DOHH2 (cell line): ENCODE measurements around the gene AFF1.

Source experiments
- H3F3A ChIP-seq: fragments of 200-600 bp; sonication (generic), shearing (Covaris generic); 2 replicates; pipeline ENCODE4 v1.6.0; 2016; ENCODE audit warnings: antibody characterized with exemption, mild to moderate bottlenecking; ENCODE audit not compliant: control insufficient read depth, insufficient read depth
- H3K27ac ChIP-seq: fragments of 200-600 bp; sonication (generic); 2 replicates; pipeline ENCODE4 v1.5.1; 2014; ENCODE audit warnings: low read depth, mild to moderate bottlenecking, low read length, moderate library complexity
- H3K27me3 ChIP-seq: fragments of 200-600 bp; sonication (generic); 2 replicates; pipeline ENCODE4 v1.6.1; 2014; ENCODE audit warnings: mild to moderate bottlenecking, low read length, mixed read lengths; ENCODE audit not compliant: control insufficient read depth
- H3K36me3 ChIP-seq: fragments of 200-600 bp; sonication (generic); 2 replicates; pipeline ENCODE4 v1.6.1; 2014; ENCODE audit warnings: mild to moderate bottlenecking, low read length, moderate library complexity, mixed read lengths; ENCODE audit not compliant: control insufficient read depth
- H3K4me1 ChIP-seq: fragments of 200-600 bp; sonication (generic); 2 replicates; pipeline ENCODE4 v1.6.1; 2014; ENCODE audit warnings: mild to moderate bottlenecking, low read length, mixed read lengths; ENCODE audit not compliant: control insufficient read depth
- H3K4me2 ChIP-seq: fragments of 200-600 bp; sonication (generic); 2 replicates; pipeline ENCODE4 v1.6.0; 2014; ENCODE audit warnings: mild to moderate bottlenecking, low read length, moderate library complexity
- H3K4me3 ChIP-seq: fragments of 200-600 bp; sonication (generic); 2 replicates; pipeline ENCODE4 v1.5.1; 2014; ENCODE audit warnings: mild to moderate bottlenecking, low read length, mixed read lengths
- H3K79me2 ChIP-seq: fragments of 200-600 bp; sonication (generic); 2 replicates; pipeline ENCODE4 v1.6.1; 2014; ENCODE audit warnings: mild to moderate bottlenecking, low read length, mixed read lengths; ENCODE audit not compliant: control insufficient read depth
- H3K9me2 ChIP-seq: fragments of 200-600 bp; sonication (generic); replicated peaks from 2 replicates; pipeline ENCODE4 v1.6.1; 2014; ENCODE audit warnings: mild to moderate bottlenecking, low read length, mixed read lengths; ENCODE audit not compliant: control insufficient read depth
- H3K9me3 ChIP-seq: fragments of 200-600 bp; sonication (generic); 2 replicates; pipeline ENCODE4 v1.6.1; 2014; ENCODE audit warnings: antibody characterized with exemption, low read length, mixed read lengths; ENCODE audit not compliant: control insufficient read depth, insufficient read depth
- H4K20me1 ChIP-seq: fragments of 200-600 bp; sonication (generic); 2 replicates; pipeline ENCODE4 v1.6.0; 2014; ENCODE audit warnings: low read depth, mild to moderate bottlenecking, antibody characterized with exemption, low read length, moderate library complexity; ENCODE audit not compliant: control insufficient read depth, insufficient read depth
- EZH2phosphoT487 ChIP-seq: fragments of 200-600 bp; sonication (generic); IDR thresholded peaks from 2 replicates; pipeline ENCODE4 v1.6.1; 2017; ENCODE audit warnings: borderline replicate concordance, mild to moderate bottlenecking, antibody characterized with exemption, low read length, moderate library complexity, mixed read lengths
- TF ChIP-seq, protein P1 (sequence below): fragments of 200-600 bp; sonication (generic); IDR thresholded peaks from one replicate; pipeline ENCODE4 v1.5.1; 2014; ENCODE audit warnings: antibody characterized with exemption, mild to moderate bottlenecking, low read depth, low read length; ENCODE audit not compliant: poor library complexity, severe bottlenecking

Gene AFF1

DNA sequence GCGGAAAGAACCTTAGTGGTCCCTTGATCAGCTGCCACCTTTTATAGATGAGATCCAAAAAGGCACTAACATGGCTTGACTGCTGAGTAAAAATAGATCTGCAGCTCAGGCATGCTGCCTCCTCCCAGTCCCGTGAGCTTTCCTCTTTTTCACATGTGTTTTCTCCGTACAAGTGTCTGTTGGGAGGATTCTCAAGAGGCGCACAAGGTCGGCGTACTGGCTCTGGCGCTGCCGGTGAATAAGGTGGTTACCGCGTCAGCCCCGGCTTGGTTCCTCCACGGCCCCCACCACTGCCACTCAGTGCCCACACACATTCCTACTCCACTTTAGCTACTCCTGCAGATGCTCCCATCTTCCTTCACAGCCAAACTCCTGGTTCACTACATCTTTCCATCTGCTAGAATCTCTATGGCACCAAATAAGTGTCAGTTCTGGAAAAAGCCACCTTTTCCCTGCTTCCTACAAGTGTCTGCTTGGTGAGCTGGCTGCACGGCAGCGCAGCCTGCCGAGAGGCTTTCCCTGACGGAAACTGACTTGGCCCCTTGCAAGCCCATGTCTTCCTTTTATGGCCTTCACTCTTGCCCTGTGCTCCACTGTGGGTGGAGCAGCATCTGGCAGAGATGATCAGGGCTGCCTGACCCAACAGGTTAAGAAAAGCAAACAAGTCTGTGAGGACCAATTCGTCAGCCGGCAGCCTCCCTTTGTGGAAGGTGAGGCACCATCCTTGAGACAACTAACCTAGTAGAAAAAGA, 185.8 kb downstream of the AFF1 start:
- no peak overlapping the region for H3K4me2 ChIP-seq
- H3K9me2 ChIP-seq = no peaks in the 10 kb centered on the region
- no peaks in the 10 kb centered on the region for H4K20me1 ChIP-seq
- no peaks in the 10 kb centered on the region for H3K79me2 ChIP-seq
- no peaks in the 10 kb centered on the region for H3F3A ChIP-seq
- 0 out of 2 replicates have a peak, but pooled peaks cover 3% of the 10 kb centered on the region for H3K36me3 ChIP-seq
- no peak for TF ChIP-seq EZH2phosphoT487
- TF ChIP-seq, protein P1, sequence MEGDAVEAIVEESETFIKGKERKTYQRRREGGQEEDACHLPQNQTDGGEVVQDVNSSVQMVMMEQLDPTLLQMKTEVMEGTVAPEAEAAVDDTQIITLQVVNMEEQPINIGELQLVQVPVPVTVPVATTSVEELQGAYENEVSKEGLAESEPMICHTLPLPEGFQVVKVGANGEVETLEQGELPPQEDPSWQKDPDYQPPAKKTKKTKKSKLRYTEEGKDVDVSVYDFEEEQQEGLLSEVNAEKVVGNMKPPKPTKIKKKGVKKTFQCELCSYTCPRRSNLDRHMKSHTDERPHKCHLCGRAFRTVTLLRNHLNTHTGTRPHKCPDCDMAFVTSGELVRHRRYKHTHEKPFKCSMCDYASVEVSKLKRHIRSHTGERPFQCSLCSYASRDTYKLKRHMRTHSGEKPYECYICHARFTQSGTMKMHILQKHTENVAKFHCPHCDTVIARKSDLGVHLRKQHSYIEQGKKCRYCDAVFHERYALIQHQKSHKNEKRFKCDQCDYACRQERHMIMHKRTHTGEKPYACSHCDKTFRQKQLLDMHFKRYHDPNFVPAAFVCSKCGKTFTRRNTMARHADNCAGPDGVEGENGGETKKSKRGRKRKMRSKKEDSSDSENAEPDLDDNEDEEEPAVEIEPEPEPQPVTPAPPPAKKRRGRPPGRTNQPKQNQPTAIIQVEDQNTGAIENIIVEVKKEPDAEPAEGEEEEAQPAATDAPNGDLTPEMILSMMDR = no peak
- H3K4me3 ChIP-seq = no peak overlapping the region
- no peaks in the 10 kb centered on the region for H3K9me3 ChIP-seq
- H3K4me1 ChIP-seq = 0 out of 2 replicates have a peak, but pooled peaks cover 4% of the 10 kb centered on the region
- H3K27me3 ChIP-seq = no peaks in the 10 kb centered on the region
- H3K27ac ChIP-seq = no peak overlapping the region

DNA sequence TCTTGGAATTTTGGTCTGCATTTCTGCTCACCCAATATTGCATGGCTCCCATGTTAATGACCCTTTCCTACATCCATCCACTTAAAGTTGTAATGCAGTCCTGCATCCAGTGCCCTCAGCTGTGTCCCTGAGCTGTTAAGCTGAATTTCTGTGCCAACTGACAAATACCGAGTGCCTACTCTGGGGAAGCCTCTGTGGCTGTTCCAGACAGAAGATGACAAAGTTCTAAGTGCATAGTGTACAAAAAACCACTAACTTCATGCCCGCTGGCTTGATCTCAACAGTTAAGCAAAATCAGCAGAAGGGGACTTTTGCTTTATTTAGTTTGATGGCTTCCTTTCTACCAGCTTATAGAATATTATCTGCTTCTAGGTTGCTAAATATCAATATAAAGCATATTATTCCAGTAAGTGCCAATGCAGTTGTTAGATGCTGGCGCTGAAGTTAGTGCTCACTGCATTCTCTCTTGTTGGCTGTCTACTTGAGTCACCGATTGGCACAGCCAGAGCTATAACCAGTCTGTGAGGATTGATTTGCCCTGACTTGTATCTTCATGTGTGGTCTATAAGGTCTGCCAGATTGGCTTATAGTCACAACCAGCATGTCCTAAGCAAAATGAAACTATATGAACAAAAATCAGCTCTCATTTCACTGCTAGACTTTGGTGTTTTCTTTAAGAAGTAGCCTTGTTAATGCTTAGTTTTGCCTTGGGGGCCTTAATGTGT, 186.7 kb downstream of the AFF1 start:
- no peaks in the 10 kb centered on the region for H3K79me2 ChIP-seq
- H3F3A ChIP-seq = no peaks in the 10 kb centered on the region
- H3K27ac ChIP-seq = no peak overlapping the region
- no peaks in the 10 kb centered on the region for H3K9me2 ChIP-seq
- no peak for TF ChIP-seq EZH2phosphoT487
- TF ChIP-seq, protein P1 = no peak
- no peaks in the 10 kb centered on the region for H3K27me3 ChIP-seq
- H4K20me1 ChIP-seq = no peaks in the 10 kb centered on the region
- 0 out of 2 replicates have a peak, but pooled peaks cover 4% of the 10 kb centered on the region for H3K4me1 ChIP-seq
- no peaks in the 10 kb centered on the region for H3K9me3 ChIP-seq
- H3K4me3 ChIP-seq = no peak overlapping the region
- 0 out of 2 replicates have a peak, but pooled peaks cover 3% of the 10 kb centered on the region for H3K36me3 ChIP-seq
- no peak overlapping the region for H3K4me2 ChIP-seq

DNA sequence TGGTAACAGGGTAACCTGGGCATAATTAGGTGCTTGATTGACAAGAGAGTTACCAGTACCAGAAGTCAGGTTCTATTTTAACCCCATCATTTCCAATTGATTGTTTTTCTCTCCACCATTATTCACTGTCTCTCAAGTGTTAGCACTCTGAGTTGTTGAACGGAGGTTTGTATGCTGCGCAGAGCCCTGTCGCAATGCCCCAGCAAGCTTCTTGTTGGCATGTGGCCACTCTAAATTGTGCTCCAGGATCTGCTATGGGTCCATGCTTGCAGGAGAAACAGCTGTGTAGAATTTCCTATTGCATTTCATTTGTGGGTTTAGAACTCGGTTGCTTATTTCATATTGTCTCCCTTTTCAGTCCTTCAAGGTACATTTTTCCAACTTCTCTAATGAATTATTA, 187.4 kb downstream of the AFF1 start:
- Histone ChIP-seq H3K9me3 (no peaks in the 10 kb centered on the region), H3K79me2 (no peaks in the 10 kb centered on the region), H3K36me3 (0 out of 2 replicates have a peak, but pooled peaks cover 3% of the 10 kb centered on the region), H3K4me3 (no peak overlapping the region), H3F3A (no peaks in the 10 kb centered on the region), H3K27me3 (no peaks in the 10 kb centered on the region), H3K27ac (no peak overlapping the region), H3K4me2 (no peak overlapping the region), H4K20me1 (no peaks in the 10 kb centered on the region), H3K9me2 (no peaks in the 10 kb centered on the region), H3K4me1 (0 out of 2 replicates have a peak, but pooled peaks cover 4% of the 10 kb centered on the region)
- TF ChIP-seq, protein P1 = no peak
- TF ChIP-seq EZH2phosphoT487 = no peak
